GM10266 (cell line): ENCODE results near the gene KDM5A.
"Not testable (repeated sequence)": the region's sequence is repeated elsewhere in the genome, so short reads cannot be mapped to it uniquely, and the experiment has no call there.

Experiments used
- DNase-seq: peaks from one replicate; pipeline ENCODE4 v3.0.0; 2012; ENCODE audit errors: extremely low spot score
- CTCF ChIP-seq: IDR thresholded peaks from 2 replicates; pipeline ENCODE4 v1.5.1; 2012; ENCODE audit warnings: mild to moderate bottlenecking, low read depth; ENCODE audit not compliant: control insufficient read depth, insufficient read depth; ENCODE audit errors: missing control alignments

KDM5A gene

GRCh38 chr12:325906-326305, 63.2 kb downstream of the KDM5A start:
- TF ChIP-seq CTCF = no peak

GRCh38 chr12:323507-323906, 65.6 kb downstream of the KDM5A start:
- no peak for TF ChIP-seq CTCF
- no peak for DNase-seq

More at GRCh38 chr12:325906-326305, 63.2 kb downstream of the KDM5A start:
- no peak for DNase-seq

- no peak for DNase-seq
- no peak for TF ChIP-seq CTCF
Observed at GRCh38 chr12:321606-322326, 67.4 kb downstream of the KDM5A start.

- DNase-seq = no peak
- TF ChIP-seq CTCF = no peak
Observed at GRCh38 chr12:318759-319515, 70.2 kb downstream of the KDM5A start.

- TF ChIP-seq CTCF = no peak
- DNase-seq = no peak
Observed at GRCh38 chr12:308511-308910, 80.6 kb downstream of the KDM5A start.

- DNase-seq = no peak
- TF ChIP-seq CTCF = no peak
Observed at GRCh38 chr12:307406-307805, 81.7 kb downstream of the KDM5A start.

- no peak for DNase-seq
- TF ChIP-seq CTCF = no peak
Observed at GRCh38 chr12:304805-305204, 84.3 kb downstream of the KDM5A start.

GRCh38 chr12:302766-303165, 86.4 kb downstream of the KDM5A start:
- DNase-seq = not testable (repeated sequence)

- not testable (repeated sequence) for DNase-seq
Observed at GRCh38 chr12:300166-300565, 89.0 kb downstream of the KDM5A start.

- not testable (repeated sequence) for DNase-seq
Observed at GRCh38 chr12:299511-299910, 89.6 kb downstream of the KDM5A start.

GRCh38 chr12:298059-298458, 91.1 kb downstream of the KDM5A start:
- not testable (repeated sequence) for DNase-seq
